ENCODE data around the gene IRF2BP2. TPM values are rescaled to one million over a fixed set of nuclear protein-coding genes. Genes with fewer than 3 reads are reported as not detected.

Gene IRF2BP2
- total and polyA plus RNA-seq, 2 of the 13 experiments (the other 11 are each of a cell fraction or from before 2014, with no cell fraction given): 140 to 147 TPM

GRCh38 chr1:234659538-234659937, 49.6 kb upstream of the IRF2BP2 start (continued):
- TF ChIP-seq ZFP82 (CRISPR knock-in tag; IDR thresholded peaks at IDR 0.05; ENCODE audit: borderline replicate concordance) (no peak), NCOA5 (CRISPR knock-in tag; IDR thresholded peaks at IDR 0.05) (no peak), HOXA5 (CRISPR knock-in tag; IDR thresholded peaks at IDR 0.05) (no peak), NFYC (CRISPR knock-in tag; IDR thresholded peaks at IDR 0.05) (no peak), HNF1A (IDR thresholded peaks at IDR 0.05; ENCODE audit: low read depth) (no peak), HNF1A (CRISPR knock-in tag; IDR thresholded peaks at IDR 0.05; ENCODE audit: borderline replicate concordance) (no peak), RNF219 (CRISPR knock-in tag; IDR thresholded peaks at IDR 0.05) (no peak), ZNF674 (CRISPR knock-in tag; IDR thresholded peaks at IDR 0.05; ENCODE audit: low read depth) (no peak), ZNF367 (CRISPR knock-in tag; IDR thresholded peaks at IDR 0.05; ENCODE audit: borderline replicate concordance) (no peak), SALL1 (CRISPR knock-in tag; IDR thresholded peaks at IDR 0.05) (0 out of 2 replicates have a peak, but pooled peaks have one; percentile 9), ZBTB38 (CRISPR knock-in tag; IDR thresholded peaks at IDR 0.05) (peak; percentile 52; the same call in 1 of the 2 replicates), MTF2 (CRISPR knock-in tag; IDR thresholded peaks at IDR 0.05; ENCODE audit: borderline replicate concordance) (no peak), MIXL1 (CRISPR knock-in tag; IDR thresholded peaks at IDR 0.05) (no peak), ZNF589 (CRISPR knock-in tag; conservative IDR thresholded peaks at IDR 0.05) (no peak), YEATS2 (CRISPR knock-in tag; IDR thresholded peaks at IDR 0.05; ENCODE audit: borderline replicate concordance) (peak; percentile 24; the same call in 1 of the 2 replicates)

Data from HepG2 (cell line).